ENCODE measurements around the gene CNOT4. TPM values are rescaled to one million over a fixed set of nuclear protein-coding genes. Genes with fewer than 3 reads are reported as not detected.
"Not testable (repeated sequence)": the region's sequence is repeated elsewhere in the genome, so short reads cannot be mapped to it uniquely, and the experiment has no call there.

CNOT4 gene
- total RNA-seq, 4 donors from 2014 or later = 17.8 to 35.0 (median 26.2) TPM

- no peaks in the 10 kb centered on the region for H3K4me1 ChIP-seq
- H3K4me3 ChIP-seq = no peak overlapping the region
- no peaks in the 10 kb centered on the region for H3K9me3 ChIP-seq
- TF ChIP-seq POLR2AphosphoS5 (IDR thresholded peaks at IDR 0.05) (no peak), POLR2A (IDR thresholded peaks at IDR 0.05) (no peak), EP300 (IDR thresholded peaks at IDR 0.05) (no peak)
- 62 to 91% methylated on average over 1 to 2 of the region's 3 CpGs for WGBS, 2 donors (ENCODE audit: low coverage in 1 of 2)
- ATAC-seq = peak; percentile 39
- no peaks in the 10 kb centered on the region for H3K36me3 ChIP-seq
- no peaks in the 10 kb centered on the region for H3K27me3 ChIP-seq
- H3K27ac ChIP-seq = no peak overlapping the region
Observed at GRCh38 chr7:135353832-135354231, 156.1 kb downstream of the CNOT4 start.

- no peaks in the 10 kb centered on the region for H3K36me3 ChIP-seq
- TF ChIP-seq POLR2A (IDR thresholded peaks at IDR 0.05) (no peak), CTCF (IDR thresholded peaks at IDR 0.05) (no peak), POLR2AphosphoS5 (IDR thresholded peaks at IDR 0.05) (no peak), EP300 (IDR thresholded peaks at IDR 0.05) (no peak)
- H3K4me3 ChIP-seq = no peak overlapping the region
- H3K9me3 ChIP-seq = no peaks in the 10 kb centered on the region
- H3K27ac ChIP-seq = no peak overlapping the region
- no peak for ATAC-seq
- H3K4me1 ChIP-seq = no peaks in the 10 kb centered on the region
- no peaks in the 10 kb centered on the region for H3K27me3 ChIP-seq
- 82 to 86% methylated on average over 2 to 5 of the region's 5 CpGs for WGBS, 2 donors (ENCODE audit: low coverage in 1 of 2)
Observed at GRCh38 chr7:135352285-135352684, 157.6 kb downstream of the CNOT4 start.

- not testable (repeated sequence) for H3K27me3 ChIP-seq, H3K36me3 ChIP-seq, H3K4me1 ChIP-seq, H3K4me3 ChIP-seq, H3K9me3 ChIP-seq, ATAC-seq, H3K27ac ChIP-seq
- 90 to 92% methylated on average over 7 to 9 of the region's 9 CpGs for WGBS, 2 donors (ENCODE audit: low coverage in 1 of 2)
Observed at GRCh38 chr7:135351070-135351469, 158.8 kb downstream of the CNOT4 start.

- no peaks in the 10 kb centered on the region for H3K4me1 ChIP-seq
- H3K27ac ChIP-seq = no peak overlapping the region
- no peak for TF ChIP-seq POLR2AphosphoS5 (IDR thresholded peaks at IDR 0.05)
- no peak for TF ChIP-seq POLR2A (IDR thresholded peaks at IDR 0.05)
- TF ChIP-seq EP300 (IDR thresholded peaks at IDR 0.05) = no peak
- no peak for TF ChIP-seq CTCF (IDR thresholded peaks at IDR 0.05)
- H3K9me3 ChIP-seq = no peaks in the 10 kb centered on the region
- no peak for ATAC-seq
- no peak overlapping the region for H3K4me3 ChIP-seq
- H3K27me3 ChIP-seq = no peaks in the 10 kb centered on the region
- 100% methylated on average over 1 of the region's 1 CpG for WGBS, 2 donors (ENCODE audit: low coverage in 1 of 2)
- no peaks in the 10 kb centered on the region for H3K36me3 ChIP-seq
Observed at GRCh38 chr7:135349746-135350145, 160.2 kb downstream of the CNOT4 start.

GRCh38 chr7:135348493-135348892, 161.4 kb downstream of the CNOT4 start:
- Histone ChIP-seq H3K27me3 (no peaks in the 10 kb centered on the region), H3K9me3 (no peaks in the 10 kb centered on the region), H3K36me3 (no peaks in the 10 kb centered on the region), H3K4me1 (no peaks in the 10 kb centered on the region), H3K27ac (no peak overlapping the region), H3K4me3 (no peak overlapping the region)
- TF ChIP-seq EP300 (IDR thresholded peaks at IDR 0.05) (no peak), POLR2AphosphoS5 (IDR thresholded peaks at IDR 0.05) (no peak), POLR2A (IDR thresholded peaks at IDR 0.05) (no peak), CTCF (IDR thresholded peaks at IDR 0.05) (no peak)
- no peak for ATAC-seq

GRCh38 chr7:135343361-135343760, 166.5 kb downstream of the CNOT4 start:
- TF ChIP-seq POLR2AphosphoS5 (IDR thresholded peaks at IDR 0.05) (no peak), EP300 (IDR thresholded peaks at IDR 0.05) (no peak), CTCF (IDR thresholded peaks at IDR 0.05) (no peak), POLR2A (IDR thresholded peaks at IDR 0.05) (no peak)
- H3K27me3 ChIP-seq = no peaks in the 10 kb centered on the region
- H3K4me1 ChIP-seq = no peaks in the 10 kb centered on the region
- ATAC-seq = no peak
- H3K4me3 ChIP-seq = no peak overlapping the region
- H3K27ac ChIP-seq = no peak overlapping the region
- no peaks in the 10 kb centered on the region for H3K36me3 ChIP-seq
- WGBS, 2 donors (ENCODE audit: low coverage in 1 of 2) = 50 to 78% methylated on average over 1 to 2 of the region's 2 CpGs
- no peaks in the 10 kb centered on the region for H3K9me3 ChIP-seq
